Mesenchymal stem cell (in vitro differentiated cells and primary cell): ENCODE measurements around the gene TANC1.
A peak's percentile ranks its signal among the peaks of the same experiment; 100 is the strongest.

Experiments used
- DNase-seq: peaks from one replicate; pipeline ENCODE4 v3.0.0-alpha.2; 2013
- H2AFZ ChIP-seq: one replicate; pipeline ENCODE4 v1.6.1; 2013; ENCODE audit warnings: low read depth, mild to moderate bottlenecking, control low read depth, inconsistent platforms, low read length, moderate library complexity
- H2AK5ac ChIP-seq: 2 replicates; pipeline ENCODE4 v1.6.1; 2013; ENCODE audit warnings: low read length, moderate library complexity, mild to moderate bottlenecking, inconsistent platforms; ENCODE audit not compliant: severe bottlenecking
- H2BK120ac ChIP-seq: one replicate; pipeline ENCODE4 v1.6.1; 2013; ENCODE audit warnings: low read depth, mild to moderate bottlenecking, inconsistent platforms, low read length, moderate library complexity
- H2BK12ac ChIP-seq, 2 experiments: one replicate each; pipeline ENCODE4 v1.6.1; 2013; ENCODE audit warnings: inconsistent platforms in 2 of 2, low read length in 2 of 2, mild to moderate bottlenecking in 2 of 2, moderate library complexity in 2 of 2, control low read depth in 1 of 2
- H2BK15ac ChIP-seq: one replicate; pipeline ENCODE4 v1.6.1; 2013; ENCODE audit warnings: mild to moderate bottlenecking, low read depth, inconsistent platforms; ENCODE audit not compliant: poor library complexity, severe bottlenecking
- H2BK5ac ChIP-seq: 2 replicates; pipeline ENCODE4 v1.6.1; 2013; ENCODE audit warnings: low read depth, mild to moderate bottlenecking, low read length, control low read depth, inconsistent platforms; ENCODE audit not compliant: poor library complexity, severe bottlenecking
- H3K14ac ChIP-seq, 2 experiments: one replicate each; pipeline ENCODE4 v1.6.1; 2013; ENCODE audit warnings: inconsistent platforms in 2 of 2, low read length in 2 of 2, control low read depth in 1 of 2, mild to moderate bottlenecking in 1 of 2, moderate library complexity in 1 of 2
- H3K18ac ChIP-seq, 2 experiments: one replicate each; pipeline ENCODE4 v1.6.1; 2013; ENCODE audit warnings: inconsistent platforms in 2 of 2, low read length in 2 of 2, control low read depth in 1 of 2, low read depth in 1 of 2, mild to moderate bottlenecking in 1 of 2
- H3K23ac ChIP-seq, 2 experiments: one replicate each; pipeline ENCODE4 v1.6.1; 2013; ENCODE audit warnings: inconsistent platforms in 2 of 2, low read length in 2 of 2, mild to moderate bottlenecking in 2 of 2, moderate library complexity in 2 of 2, control low read depth in 1 of 2
- H3K27ac ChIP-seq: 2 replicates; pipeline ENCODE4 v1.5.1; 2013; ENCODE audit warnings: mild to moderate bottlenecking, moderate library complexity, low read length, control low read depth, inconsistent platforms; ENCODE audit not compliant: poor library complexity, severe bottlenecking
- H3K27me3 ChIP-seq, 2 experiments: 2 replicates each; pipeline versions ENCODE4 v1.6.1 to v1.7.0; 2013; ENCODE audit warnings: low read length in 2 of 2, mild to moderate bottlenecking in 2 of 2, moderate library complexity in 2 of 2, control low read depth in 1 of 2, inconsistent platforms in 1 of 2; ENCODE audit not compliant: control insufficient read depth in 1 of 2, insufficient read depth in 1 of 2
- H3K36me3 ChIP-seq, 2 experiments: 2 replicates each; pipeline versions ENCODE4 v1.6.1 to v1.7.0; 2013; ENCODE audit warnings: low read length in 2 of 2, control low read depth in 1 of 2, inconsistent platforms in 1 of 2, low read depth in 1 of 2, mild to moderate bottlenecking in 1 of 2; ENCODE audit not compliant: insufficient read depth in 2 of 2, control insufficient read depth in 1 of 2
- H3K4ac ChIP-seq, 2 experiments: one replicate each; pipeline ENCODE4 v1.6.1; 2013; ENCODE audit warnings: inconsistent platforms in 2 of 2, low read length in 2 of 2, mild to moderate bottlenecking in 2 of 2, moderate library complexity in 2 of 2, control low read depth in 1 of 2, low read depth in 1 of 2
- H3K4me1 ChIP-seq: 2 replicates; pipeline ENCODE4 v1.6.1; 2013; ENCODE audit warnings: low read depth, low read length, control low read depth; ENCODE audit not compliant: control insufficient read depth, insufficient read depth
- H3K4me2 ChIP-seq: 2 replicates; pipeline ENCODE4 v1.6.1; 2013; ENCODE audit warnings: low read length, mild to moderate bottlenecking, inconsistent platforms; ENCODE audit not compliant: poor library complexity, severe bottlenecking
- H3K4me3 ChIP-seq, 2 experiments: 2 replicates each; pipeline versions ENCODE4 v1.5.1 to v1.7.0; 2013; ENCODE audit warnings: low read length in 2 of 2, mild to moderate bottlenecking in 2 of 2, control low read depth in 1 of 2, low read depth in 1 of 2; ENCODE audit not compliant: insufficient read depth in 1 of 2
- H3K79me1 ChIP-seq: replicated peaks from 2 replicates; pipeline ENCODE4 v1.6.1; 2013; ENCODE audit warnings: mild to moderate bottlenecking, control low read depth, low read length, inconsistent platforms; ENCODE audit not compliant: poor library complexity, severe bottlenecking
- H3K9ac ChIP-seq: 2 replicates; pipeline ENCODE4 v1.7.0; 2013; ENCODE audit warnings: mild to moderate bottlenecking, low read length, moderate library complexity
- H3K9me3 ChIP-seq: 2 replicates; pipeline ENCODE4 v1.7.0; 2013; ENCODE audit warnings: mild to moderate bottlenecking, low read length; ENCODE audit not compliant: control insufficient read depth
- H4K8ac ChIP-seq: one replicate; pipeline ENCODE4 v1.6.1; 2013; ENCODE audit warnings: inconsistent platforms, mild to moderate bottlenecking, low read length, moderate library complexity
- H4K91ac ChIP-seq: one replicate; pipeline ENCODE4 v1.6.1; 2013; ENCODE audit warnings: mild to moderate bottlenecking, low read length, inconsistent platforms
- WGBS: methylation state at CpG from one replicate; pipeline ENCODE4 v1.1.7; 2013; ENCODE audit warnings: mixed read lengths; 5-methylcytosine and 5-hydroxymethylcytosine counted together

The TANC1 gene

GRCh38 chr2:158998551-158999248 lies 30.3 kb downstream of the TANC1 start:
- Histone ChIP-seq H2BK5ac (no peak overlapping the region), H3K9ac (no peak overlapping the region), H2AFZ (no peak overlapping the region), H3K27ac (no peak overlapping the region), H3K4me2 (no peak overlapping the region), H3K4ac (no peak overlapping the region), H3K18ac (peak overlapping the region; percentile 7 to 79), H2BK15ac (no peak overlapping the region), H3K4me3 (no peak overlapping the region), H2AK5ac (peak overlapping the region; percentile 7), H3K23ac (no peak overlapping the region), H3K4me1 (peaks cover 20% of the 10 kb centered on the region), H3K36me3 (peaks cover 0 to 13% of the 10 kb centered on the region in 2 experiments), H3K79me1 (peaks cover 35% of the 10 kb centered on the region), H3K9me3 (no peaks in the 10 kb centered on the region), H2BK12ac (peak overlapping the region; percentile 14 to 93), H4K8ac (peak overlapping the region; percentile 20), H3K27me3 (no peaks in the 10 kb centered on the region), H4K91ac (no peak overlapping the region), H2BK120ac (no peak overlapping the region), H3K14ac (peak overlapping the region in 1 of 2 experiments; percentile 87)
- DNase-seq: peak; percentile 73
- 33% methylated on average over 5 of the region's 6 CpGs for WGBS

DNA sequence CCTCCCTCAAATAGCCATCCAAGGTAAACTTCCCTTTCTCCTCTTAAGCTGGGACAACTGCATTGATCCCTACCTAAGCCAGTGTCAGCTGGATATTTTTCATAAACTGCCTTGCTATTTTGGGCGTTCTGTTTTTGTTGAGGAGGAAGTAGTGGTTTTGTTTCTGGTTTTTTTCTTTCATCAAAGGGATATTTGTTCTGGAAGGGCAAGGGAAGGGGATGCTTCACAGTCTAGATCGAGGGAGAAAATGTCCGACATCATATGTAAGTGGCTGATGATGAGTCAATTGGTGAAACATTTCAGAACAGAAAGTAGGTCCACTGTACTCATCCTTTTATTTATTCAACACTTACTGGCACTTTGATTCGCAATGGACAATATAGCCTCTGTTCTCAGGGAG lies 31.0 kb downstream of the TANC1 start:
- Histone ChIP-seq H3K18ac (no peak overlapping the region), H2BK12ac (no peak overlapping the region), H2BK15ac (no peak overlapping the region), H3K27ac (no peak overlapping the region), H3K79me1 (peaks cover 33% of the 10 kb centered on the region), H2BK120ac (no peak overlapping the region), H3K4ac (no peak overlapping the region), H3K36me3 (peaks cover 0 to 11% of the 10 kb centered on the region in 2 experiments), H3K9ac (no peak overlapping the region), H3K9me3 (no peaks in the 10 kb centered on the region), H4K8ac (no peak overlapping the region), H3K4me1 (peaks cover 20% of the 10 kb centered on the region), H4K91ac (no peak overlapping the region), H3K4me2 (no peak overlapping the region), H2AK5ac (no peak overlapping the region), H3K4me3 (no peak overlapping the region), H3K27me3 (no peaks in the 10 kb centered on the region), H2BK5ac (no peak overlapping the region), H2AFZ (no peak overlapping the region), H3K14ac (no peak overlapping the region), H3K23ac (no peak overlapping the region)
- DNase-seq: peak; percentile 83
- WGBS: 31% methylated on average over 2 of the region's 4 CpGs

- Histone ChIP-seq H3K9ac (no peak overlapping the region), H3K36me3 (peaks cover 0 to 14% of the 10 kb centered on the region in 2 experiments), H3K14ac (peak overlapping the region in 1 of 2 experiments; percentile 30), H3K79me1 (peaks cover 38% of the 10 kb centered on the region), H2BK120ac (peak overlapping the region; percentile 58), H3K23ac (peak overlapping the region in 1 of 2 experiments; percentile 6), H4K91ac (peak overlapping the region; percentile 94), H2BK12ac (peak overlapping the region; percentile 57 to 97), H4K8ac (peak overlapping the region; percentile 85), H3K4ac (peak overlapping the region in 1 of 2 experiments; percentile 31), H2BK15ac (no peak overlapping the region), H2AK5ac (peak overlapping the region; percentile 53), H3K18ac (peak overlapping the region; percentile 52 to 74), H2BK5ac (no peak overlapping the region), H3K4me1 (peaks cover 20% of the 10 kb centered on the region), H2AFZ (no peak overlapping the region), H3K27ac (no peak overlapping the region), H3K9me3 (no peaks in the 10 kb centered on the region), H3K4me3 (no peak overlapping the region), H3K27me3 (no peaks in the 10 kb centered on the region), H3K4me2 (no peak overlapping the region)
- no peak for DNase-seq
- WGBS: 98% methylated on average over 8 of the region's 8 CpGs
These were observed 31.6 kb downstream of the TANC1 start for GRCh38 chr2:159000072-159000471.

DNA sequence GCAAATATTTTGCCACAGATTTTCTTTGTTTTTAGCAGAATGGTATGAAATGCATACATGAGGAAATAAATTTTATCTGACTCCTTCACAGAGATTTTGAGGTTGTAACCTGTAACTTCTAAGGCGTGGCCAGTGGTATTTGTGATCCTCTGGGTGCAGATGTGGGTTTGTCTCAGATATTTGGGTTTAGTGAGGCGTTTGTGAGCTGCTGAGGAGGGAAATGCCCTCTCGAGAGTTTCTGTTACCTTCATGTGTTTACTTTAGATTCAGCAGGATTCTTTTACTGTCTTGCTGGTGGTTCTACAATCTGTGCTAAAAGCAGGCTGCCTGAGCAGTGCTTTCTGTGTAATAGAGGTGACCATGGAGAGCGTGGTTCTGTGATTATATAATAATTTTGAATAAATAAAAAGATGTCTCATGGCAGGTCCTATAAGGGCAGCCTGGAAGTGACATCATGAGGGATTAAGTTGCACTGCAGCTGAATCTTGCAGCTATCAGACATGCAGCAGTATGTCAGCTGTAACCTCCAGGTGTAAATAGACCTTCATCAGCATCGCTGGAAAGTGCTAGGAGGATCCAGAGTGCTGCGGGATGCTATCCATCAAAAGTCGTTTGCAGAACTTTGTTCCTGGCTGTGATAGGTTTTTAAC lies 34.1 kb downstream of the TANC1 start:
- H2AK5ac ChIP-seq: no peak overlapping the region
- no peak overlapping the region for H4K91ac ChIP-seq
- no peak overlapping the region for H3K14ac ChIP-seq
- H2BK12ac ChIP-seq: no peak overlapping the region
- H3K23ac ChIP-seq: no peak overlapping the region
- H2BK5ac ChIP-seq: no peak overlapping the region
- no peak overlapping the region for H3K4me2 ChIP-seq
- no peaks in the 10 kb centered on the region for H3K9me3 ChIP-seq
- H3K4me3 ChIP-seq: no peak overlapping the region
- no peak overlapping the region for H3K9ac ChIP-seq
- H2BK15ac ChIP-seq: no peak overlapping the region
- H3K27me3 ChIP-seq: no peaks in the 10 kb centered on the region
- no peak overlapping the region for H2BK120ac ChIP-seq
- peaks cover 17% of the 10 kb centered on the region for H3K4me1 ChIP-seq
- no peak overlapping the region for H4K8ac ChIP-seq
- peaks cover 2 to 18% of the 10 kb centered on the region in 2 experiments for H3K36me3 ChIP-seq
- peaks cover 41% of the 10 kb centered on the region for H3K79me1 ChIP-seq
- H3K18ac ChIP-seq: no peak overlapping the region
- no peak for DNase-seq
- WGBS: 76% methylated on average over 7 of the region's 7 CpGs
- H3K4ac ChIP-seq: no peak overlapping the region
- H3K27ac ChIP-seq: no peak overlapping the region
- no peak overlapping the region for H2AFZ ChIP-seq
